GM12878 (cell line): ENCODE measurements around the gene IL1RL2. TPM values are rescaled to one million over a fixed set of nuclear protein-coding genes. Genes with fewer than 3 reads are reported as not detected.

Experiments
- ATAC-seq: fragments of 200-7000 bp; cut with Tn5 transposase; 3 replicates; pipeline ENCODE4 v1.9.1; 2020; ENCODE audit warnings: mild to moderate bottlenecking, moderate library complexity
- BruUV-seq: library from RNA; stranded (reverse); fragments of 400-500 nt; replicated peaks from 2 replicates; lab custom pipeline; 2021; lab: Mats Ljungman, UMichigan
- CTCF ChIA-PET: fragments of 300-600 bp; sonication (Branson Sonifier 250); formaldehyde crosslinking; extraction: SDS; loops from one replicate; lab custom pipeline; 2021; ENCODE audit warnings: inconsistent platforms; lab: Yijun Ruan, JAX
- POLR2A ChIA-PET: fragments of 350-600 bp; formaldehyde crosslinking; extraction: SDS; loops from one replicate; lab custom pipeline; 2021; ENCODE audit warnings: inconsistent platforms; lab: Charles Lee
- RAD21 ChIA-PET: fragments of 300-600 bp; sonication (Branson Sonifier 250); formaldehyde crosslinking; loops from one replicate; lab custom pipeline; 2023; ENCODE audit warnings: antibody characterized with exemption; ENCODE audit not compliant: unreplicated experiment; lab: Charles Lee
- SMC1A ChIA-PET: fragments of 300-600 bp; sonication (Branson Sonifier 250); formaldehyde crosslinking; loops from one replicate; lab custom pipeline; 2023; ENCODE audit not compliant: unreplicated experiment, uncharacterized antibody; lab: Charles Lee
- DNase-seq: peaks from one replicate; pipeline ENCODE4 v3.0.0-alpha.2; 2011; ENCODE audit warnings: low read depth, low spot score
- FAIRE-seq: peaks from 3 replicates; lab custom pipeline; 2011; peaks lifted over from hg19 to GRCh38; lab: Jason Lieb, UNC
- H2AFZ ChIP-seq: 2 replicates; pipeline ENCODE4 v1.6.0; 2011; ENCODE audit warnings: low read depth, low read length, control low read depth; ENCODE audit not compliant: control insufficient read depth
- H3K27ac ChIP-seq: 2 replicates; pipeline ENCODE4 v1.5.1; 2011; ENCODE audit warnings: control low read depth; ENCODE audit not compliant: control insufficient read depth, insufficient read depth
- H3K27me3 ChIP-seq, 2 experiments: replicated peaks in 1 of 2; 2 replicates each; pipeline versions ENCODE4 v1.6.0 to v1.6.1; 2011; ENCODE audit warnings: low read length in 1 of 2; ENCODE audit not compliant: control insufficient read depth in 2 of 2, insufficient read depth in 2 of 2
- H3K36me3 ChIP-seq, 2 experiments: 2 replicates each; pipeline ENCODE4 v1.5.1; 2011; ENCODE audit warnings: low read length in 1 of 2; ENCODE audit not compliant: control insufficient read depth in 2 of 2, insufficient read depth in 2 of 2
- H3K4me1 ChIP-seq: 2 replicates; pipeline ENCODE4 v1.6.1; 2011; ENCODE audit warnings: mild to moderate bottlenecking, low read length, moderate library complexity, mixed read lengths; ENCODE audit not compliant: control insufficient read depth, insufficient read depth
- H3K4me2 ChIP-seq: 2 replicates; pipeline ENCODE4 v1.6.0; 2011; ENCODE audit warnings: control low read depth; ENCODE audit not compliant: control insufficient read depth, insufficient read depth
- H3K4me3 ChIP-seq: fragments of 200-600 bp; sonication (generic); 2 replicates; pipeline ENCODE4 v1.5.1; 2016
- H3K79me2 ChIP-seq: 2 replicates; pipeline ENCODE4 v1.6.0; 2011; ENCODE audit warnings: low read length; ENCODE audit not compliant: control insufficient read depth, insufficient read depth
- H3K9ac ChIP-seq: 2 replicates; pipeline ENCODE4 v1.8.0; 2011; ENCODE audit warnings: low read length, control low read depth, mixed read lengths; ENCODE audit not compliant: control insufficient read depth, insufficient read depth
- H3K9me3 ChIP-seq: replicated peaks from 3 replicates; pipeline ENCODE4 v1.5.1; 2011; ENCODE audit warnings: mild to moderate bottlenecking, low read length; ENCODE audit not compliant: control insufficient read depth, insufficient read depth
- H4K20me1 ChIP-seq: 2 replicates; pipeline ENCODE4 v1.6.0; 2011; ENCODE audit not compliant: control insufficient read depth, insufficient read depth
- NFXL1 ChIP-seq: fragments of 450-650 bp; IDR thresholded peaks from 2 replicates; pipeline ENCODE4 v1.6.1; 2017; ENCODE audit warnings: antibody characterized with exemption, mild to moderate bottlenecking, borderline replicate concordance
- POLR2AphosphoS5 ChIP-seq: IDR thresholded peaks from 2 replicates; pipeline ENCODE4 v1.6.1; 2011; ENCODE audit warnings: mild to moderate bottlenecking, low read length, inconsistent platforms
- RFX5 ChIP-seq: IDR thresholded peaks from 2 replicates; pipeline ENCODE4 v1.6.1; 2011; ENCODE audit warnings: low read depth, low read length, improper control_type of control experiment
- SMAD1 ChIP-seq: fragments of 450-650 bp; IDR thresholded peaks from 2 replicates; pipeline ENCODE4 v1.6.1; 2018; ENCODE audit warnings: mild to moderate bottlenecking, low read depth; ENCODE audit not compliant: partially characterized antibody
- ZBED1 ChIP-seq: IDR thresholded peaks from 2 replicates; pipeline ENCODE4 v1.6.1; 2016; ENCODE audit warnings: borderline replicate concordance
- WGBS: methylation state at CpG from one replicate; pipeline ENCODE4 v1.1.6; 2016; ENCODE audit warnings: low lambda C conversion rate; ENCODE audit not compliant: insufficient replicate concordance, insufficient coverage; ENCODE audit errors: missing lambda C conversion rate; 5-methylcytosine and 5-hydroxymethylcytosine counted together
- in situ Hi-C: fragments of 300-500 bp; cut with MboI; formaldehyde crosslinking; loops from 9 replicates; pipeline ENCODE4 v1.14.3; 2018; ENCODE audit warnings: mixed read lengths
- intact Hi-C: fragments of 100-400 bp; cut with micrococcal nuclease; formaldehyde crosslinking; loops from one replicate; pipeline ENCODE4 v1.14.2; 2022; ENCODE audit not compliant: unreplicated experiment
- polyA plus RNA-seq, 11 experiments: library from polyadenylated mRNA; depleted of rRNA in 4 of 11; unstranded in 6 of 11; stranded (reverse) in 5 of 11; fragments of >200 nt; fragmentation: Nextera tagmentation in 4 of 11; fragmentation: Illumina TruSeq in 1 of 11; extraction: Ambion mirVana in 4 of 11; extraction: Trizol in 1 of 11; gene quantifications; 1 replicate in 1 of 11; 2 replicates in 10 of 11; pipeline versions ENCODE4 v1.2.1 to v1.2.3, GENCODE V29; 2011 to 2016; ENCODE audit warnings: inconsistent platforms in 2 of 11, missing spikeins in 2 of 11, low read depth in 1 of 11
- total RNA-seq, 4 experiments: library from RNA; depleted of rRNA in 3 of 4; stranded (reverse); fragments of >200 nt in 3 of 4; fragmentation: Illumina TruSeq in 1 of 4; extraction: Trizol in 1 of 4; gene quantifications; 2 replicates each; pipeline versions ENCODE4 v1.2.1 to v1.2.3, GENCODE V29; 2013 to 2021
- TF ChIP-seq, protein P1 (sequence below): IDR thresholded peaks from 2 replicates; pipeline ENCODE4 v1.6.1; 2011; ENCODE audit warnings: borderline replicate concordance, low read depth, mild to moderate bottlenecking, moderate library complexity, low read length; ENCODE audit not compliant: insufficient read depth, poor library complexity, severe bottlenecking

IL1RL2 gene
- total and polyA plus RNA-seq, 10 of the 15 experiments (the other 5 are each of a cell fraction or from before 2014, with no cell fraction given) = not detected

DNA sequence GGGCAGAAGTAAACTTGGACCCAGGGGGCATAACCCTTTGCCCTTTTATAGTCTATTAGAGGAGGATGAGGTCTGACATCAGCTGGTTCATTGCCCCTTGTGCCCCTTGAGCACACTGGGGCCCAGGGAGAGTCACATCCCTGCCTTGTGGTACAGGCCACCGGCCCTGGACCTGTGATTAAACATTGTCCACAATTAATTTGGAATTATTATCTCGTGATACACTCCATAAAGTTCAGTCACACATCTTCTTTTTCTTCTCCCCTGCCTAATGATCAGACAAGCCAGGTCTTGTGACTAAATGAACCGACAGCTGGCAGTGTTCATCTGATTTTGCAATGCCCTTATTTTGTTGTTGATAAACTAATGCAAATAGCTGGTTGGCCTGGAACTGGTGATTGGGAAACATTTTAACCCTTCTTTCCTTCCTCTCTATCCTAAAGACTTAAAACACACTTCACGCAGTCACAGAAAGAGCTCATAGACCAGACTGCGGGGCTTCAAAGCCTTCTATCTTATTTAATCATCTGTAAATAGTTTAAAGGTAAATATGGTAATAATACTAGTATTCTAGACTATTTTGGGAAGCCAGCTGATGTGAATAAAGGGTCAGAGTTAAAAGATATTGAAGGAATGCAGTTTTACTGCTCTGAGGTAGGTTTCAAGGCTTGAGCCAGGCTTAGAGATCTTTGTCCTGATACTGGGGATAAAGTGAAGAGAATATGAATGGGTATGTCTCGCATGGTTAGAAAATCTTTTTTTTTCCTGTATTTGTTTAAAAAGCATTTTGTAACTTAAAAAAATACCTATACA is 30.9 kb upstream of the IL1RL2 start:
- intact Hi-C loops = no loop called here
- H3K4me3 ChIP-seq = no peak overlapping the region
- no peak for ATAC-seq
- FAIRE-seq = no peak
- CTCF ChIA-PET = interaction anchor here (1.0 to 5.1 kb wide), 4 partner anchors 10 to 135 kb away, joined by 3 to 22 read pairs (median 12); no protein-coding TSS in a partner anchor
- H3K9me3 ChIP-seq = no peaks in the 10 kb centered on the region; the same call in 2 of the 3 replicates
- POLR2A ChIA-PET = no interaction called here
- no peak overlapping the region for H3K9ac ChIP-seq
- H4K20me1 ChIP-seq = no peaks in the 10 kb centered on the region
- no peaks in the 10 kb centered on the region for H3K4me1 ChIP-seq
- TF ChIP-seq POLR2AphosphoS5 (no peak), SMAD1 (no peak), ZBED1 (no peak), NFXL1 (no peak), RFX5 (no peak)
- TF ChIP-seq, protein P1, sequence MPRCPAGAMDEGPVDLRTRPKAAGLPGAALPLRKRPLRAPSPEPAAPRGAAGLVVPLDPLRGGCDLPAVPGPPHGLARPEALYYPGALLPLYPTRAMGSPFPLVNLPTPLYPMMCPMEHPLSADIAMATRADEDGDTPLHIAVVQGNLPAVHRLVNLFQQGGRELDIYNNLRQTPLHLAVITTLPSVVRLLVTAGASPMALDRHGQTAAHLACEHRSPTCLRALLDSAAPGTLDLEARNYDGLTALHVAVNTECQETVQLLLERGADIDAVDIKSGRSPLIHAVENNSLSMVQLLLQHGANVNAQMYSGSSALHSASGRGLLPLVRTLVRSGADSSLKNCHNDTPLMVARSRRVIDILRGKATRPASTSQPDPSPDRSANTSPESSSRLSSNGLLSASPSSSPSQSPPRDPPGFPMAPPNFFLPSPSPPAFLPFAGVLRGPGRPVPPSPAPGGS = no peak
- no peak overlapping the region for H2AFZ ChIP-seq
- 29% methylated on average over 6 of the region's 6 CpGs for WGBS
- DNase-seq = no peak
- H3K27ac ChIP-seq = no peak overlapping the region
- SMC1A ChIA-PET = interaction anchor here (0.6 to 3.9 kb wide), 9 partner anchors 8 to 130 kb away, joined by 3 to 28 read pairs (median 5); no protein-coding TSS in a partner anchor
- H3K79me2 ChIP-seq = no peaks in the 10 kb centered on the region
- in situ Hi-C loops = no loop called here
- peaks cover 0 to 2% of the 10 kb centered on the region in 2 experiments; a peak in 2 of 4 replicates for H3K36me3 ChIP-seq
- BruUV-seq = no TSS peak
- no peaks in the 10 kb centered on the region for H3K27me3 ChIP-seq
- RAD21 ChIA-PET = interaction anchor here (1.5 kb wide), 1 partner anchor 271 kb away, joined by 3 read pairs; no protein-coding TSS in a partner anchor
- H3K4me2 ChIP-seq = no peak overlapping the region
